Stimulated activated CD8-positive, alpha-beta memory T cell treated with anti-CD3 and anti-CD28 coated beads, Interleukin-15, amount 100 ng/mL, for 48 hours (primary cell): ENCODE measurements around the gene PARN.
"Not testable (repeated sequence)": the region's sequence is repeated elsewhere in the genome, so short reads cannot be mapped to it uniquely, and the experiment has no call there.

Experiments used
- DNase-seq, 2 donors: peaks; one replicate each; pipeline ENCODE4 v3.0.0-alpha.2; 2020; ENCODE audit warnings: low read depth in 2 of 2

The PARN gene

GRCh38 chr16:14400978-14401710 is 228.9 kb downstream of the PARN start:
- not testable (repeated sequence) for DNase-seq

- DNase-seq: no peak
These were observed 229.6 kb downstream of the PARN start for GRCh38 chr16:14400285-14400977.

- DNase-seq: no peak
These were observed 230.4 kb downstream of the PARN start for GRCh38 chr16:14399378-14400284.

GRCh38 chr16:14398014-14398717 is 231.9 kb downstream of the PARN start:
- no peak for DNase-seq

GRCh38 chr16:14395710-14396304 is 234.3 kb downstream of the PARN start:
- not testable (repeated sequence) for DNase-seq

- no peak for DNase-seq
These were observed 235.2 kb downstream of the PARN start for GRCh38 chr16:14394834-14395233.

GRCh38 chr16:14392960-14393359 is 237.1 kb downstream of the PARN start:
- DNase-seq: no peak

GRCh38 chr16:14389359-14389758 is 240.7 kb downstream of the PARN start:
- no peak for DNase-seq

GRCh38 chr16:14388243-14388642 is 241.8 kb downstream of the PARN start:
- DNase-seq: no peak

- no peak for DNase-seq
These were observed 243.9 kb downstream of the PARN start for GRCh38 chr16:14386115-14386514.
